Hematopoietic multipotent progenitor cell treated with erythropoietin and hydrocortisone succinate and interleukin-3 and kit ligand, for 4 days (in vitro differentiated cells): ENCODE measurements around the gene TBL1X.

Experiments used
- DNase-seq: peaks from one replicate; pipeline ENCODE4 v3.0.0-alpha.2; 2015

Gene TBL1X

DNA sequence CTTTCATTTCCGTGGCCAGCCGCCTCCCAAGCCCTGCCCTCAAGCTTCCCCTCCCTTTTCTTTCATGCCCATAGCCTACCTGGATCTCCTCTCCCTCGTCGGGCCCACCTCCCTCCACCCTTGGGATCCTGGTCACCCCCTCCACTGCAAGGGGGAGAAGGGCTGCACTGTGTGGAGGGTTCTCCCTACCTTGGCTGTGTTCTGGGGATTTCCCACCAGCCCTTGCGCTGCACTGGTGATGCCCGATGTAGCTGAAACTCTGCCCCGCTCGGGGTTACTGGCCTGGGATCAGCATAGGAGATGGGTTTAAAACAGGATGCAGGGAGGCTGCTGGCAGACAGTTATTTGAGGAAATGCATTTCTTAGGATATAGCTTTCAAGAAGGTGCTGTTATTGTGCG lies 128.9 kb downstream of the TBL1X start:
- DNase-seq = no peak

DNA sequence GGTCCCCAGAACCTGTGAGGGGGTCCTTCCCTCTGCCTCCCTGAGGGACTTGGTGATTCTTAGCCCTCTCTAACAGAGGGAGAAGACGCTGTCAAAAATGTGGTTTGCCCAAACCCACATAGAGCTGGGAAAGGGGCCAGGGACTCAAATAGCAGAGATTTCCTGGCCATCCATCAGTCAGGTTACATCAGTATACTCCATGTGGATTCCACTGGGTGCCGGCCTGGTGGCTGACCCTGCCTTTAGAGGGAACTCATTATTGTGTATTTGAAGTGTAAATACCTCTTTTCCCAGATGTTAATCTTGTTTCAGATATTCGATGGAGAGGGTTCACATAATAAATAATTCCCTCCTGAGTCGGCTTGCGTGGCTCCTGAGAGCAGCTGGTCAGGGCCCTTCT lies 130.3 kb downstream of the TBL1X start:
- DNase-seq = no peak

DNA sequence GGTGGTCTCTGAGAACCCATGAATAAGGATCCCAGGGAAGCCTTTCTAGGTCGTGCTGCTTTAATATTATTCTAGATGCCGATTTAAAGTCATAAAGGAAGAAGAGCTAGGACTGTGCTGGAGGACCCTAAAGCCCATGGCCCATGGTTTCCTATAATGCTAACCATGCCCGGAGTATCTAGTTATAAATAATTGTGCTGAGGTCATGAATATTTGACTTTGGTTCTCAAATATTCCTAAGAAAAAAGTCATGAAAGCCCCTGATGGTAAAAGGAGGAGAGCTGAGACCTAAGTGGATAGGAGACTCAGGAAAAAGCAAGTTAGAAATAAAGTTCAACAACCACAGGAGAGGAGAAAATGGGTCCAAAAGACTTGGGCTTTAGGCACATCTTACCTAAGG lies 132.0 kb downstream of the TBL1X start:
- DNase-seq = no peak

DNA sequence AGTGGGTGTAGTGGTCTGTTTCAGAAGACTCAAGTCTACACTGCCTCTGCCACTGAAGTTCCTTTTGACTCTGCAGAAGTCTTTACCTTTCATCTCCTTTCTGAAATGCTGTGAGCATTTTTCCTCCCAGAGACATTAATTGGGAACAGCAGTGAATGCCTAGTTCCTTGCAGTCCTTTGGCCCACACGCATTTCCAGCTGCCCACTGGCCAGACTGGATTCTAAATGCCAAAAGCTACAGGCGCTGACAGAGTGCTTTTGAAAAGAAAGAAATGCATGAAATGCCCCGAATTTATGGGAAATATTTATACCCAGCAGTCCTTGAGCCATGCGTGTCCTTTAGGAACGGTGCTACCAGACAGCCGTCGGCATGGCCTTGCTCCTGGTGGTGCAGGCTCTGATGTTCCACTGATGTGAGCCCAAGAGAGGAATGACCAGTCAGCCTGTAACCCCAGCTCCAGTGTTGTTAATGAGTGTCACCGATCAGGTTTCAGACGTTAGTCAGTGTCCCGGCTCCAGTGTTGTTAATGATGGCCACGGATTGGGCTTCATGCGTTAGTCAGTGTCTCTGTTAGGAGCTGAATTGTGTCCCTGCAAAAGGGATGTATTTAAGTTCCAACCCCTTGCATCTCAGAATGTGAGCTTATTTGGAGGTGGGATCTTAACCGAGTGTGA lies 132.6 kb downstream of the TBL1X start:
- no peak for DNase-seq

DNA sequence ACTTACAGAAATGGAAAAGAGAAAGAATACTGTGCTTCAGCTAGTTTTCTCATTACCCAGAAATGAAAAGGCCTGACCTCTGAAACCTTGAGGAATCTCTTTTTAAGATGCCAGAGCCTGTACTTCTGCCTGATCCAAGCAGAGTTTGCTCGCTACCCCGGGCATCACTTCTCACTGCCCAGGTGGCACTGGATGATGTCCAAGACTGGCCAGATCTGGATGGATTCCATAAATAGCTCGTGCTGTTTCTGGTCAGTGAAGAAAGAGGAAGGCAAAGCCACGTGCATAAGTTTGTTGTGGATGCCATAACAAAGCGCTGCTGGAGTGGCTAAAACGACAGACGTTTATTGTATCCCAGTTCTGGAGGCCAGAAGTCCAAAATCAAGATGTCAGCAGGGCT lies 133.5 kb downstream of the TBL1X start:
- DNase-seq = no peak

DNA sequence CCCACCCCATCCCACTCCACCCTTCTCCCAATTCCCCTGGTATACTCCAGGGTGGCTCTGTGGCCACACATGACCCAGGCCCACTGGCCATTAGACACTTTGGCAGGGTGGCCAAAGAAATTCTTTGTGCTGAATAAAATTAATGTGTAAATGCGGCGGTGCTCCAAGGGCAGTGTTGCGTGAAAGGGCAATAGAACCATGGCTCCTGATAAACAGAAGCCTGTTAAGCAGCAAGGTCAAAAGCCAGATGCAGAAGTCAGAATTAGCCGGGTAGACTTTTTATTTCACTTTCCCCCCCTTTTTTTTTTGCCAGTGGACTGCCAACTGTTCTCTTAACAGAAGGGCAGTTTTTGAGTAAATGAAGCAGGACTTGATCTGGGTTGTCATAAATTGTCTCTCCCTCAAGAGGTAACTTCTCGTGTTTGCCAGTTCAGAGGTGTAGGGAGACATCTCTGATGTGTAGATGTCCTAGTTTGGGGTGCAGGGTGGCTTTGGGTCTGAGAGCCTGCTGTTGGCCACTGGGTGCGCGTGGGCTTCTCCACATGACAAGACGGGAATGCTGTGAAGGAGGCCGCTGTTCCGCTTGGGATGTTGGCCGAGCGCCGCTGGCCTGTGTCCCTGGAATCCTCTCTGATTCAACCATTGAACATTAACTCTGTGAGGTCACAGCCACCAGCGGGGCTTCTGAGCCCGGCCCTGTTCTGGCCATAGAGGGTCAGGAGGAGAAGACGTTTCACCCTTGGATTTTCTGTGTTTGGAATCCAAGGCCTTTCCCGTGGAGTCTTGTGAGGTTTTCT lies 139.5 kb downstream of the TBL1X start:
- DNase-seq = no peak

DNA sequence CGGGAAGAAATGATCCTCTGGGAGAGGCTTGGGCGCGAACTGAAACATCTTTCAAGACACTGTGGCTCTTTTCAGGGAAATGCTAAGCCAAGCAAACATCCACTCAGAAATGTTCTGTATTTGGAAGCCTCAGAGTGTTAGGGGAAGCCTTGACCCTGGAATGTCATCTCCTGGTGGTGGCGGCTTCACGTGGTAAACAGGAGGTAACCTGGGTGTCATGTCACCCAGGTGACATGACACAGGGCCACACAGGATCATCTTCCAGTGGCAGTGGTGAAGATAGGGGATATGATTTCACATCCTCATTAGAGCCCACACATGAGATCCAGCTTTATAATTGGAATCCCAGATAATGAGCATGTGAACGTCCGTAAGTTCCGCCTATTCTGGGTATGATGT lies 140.0 kb downstream of the TBL1X start:
- DNase-seq = no peak

DNA sequence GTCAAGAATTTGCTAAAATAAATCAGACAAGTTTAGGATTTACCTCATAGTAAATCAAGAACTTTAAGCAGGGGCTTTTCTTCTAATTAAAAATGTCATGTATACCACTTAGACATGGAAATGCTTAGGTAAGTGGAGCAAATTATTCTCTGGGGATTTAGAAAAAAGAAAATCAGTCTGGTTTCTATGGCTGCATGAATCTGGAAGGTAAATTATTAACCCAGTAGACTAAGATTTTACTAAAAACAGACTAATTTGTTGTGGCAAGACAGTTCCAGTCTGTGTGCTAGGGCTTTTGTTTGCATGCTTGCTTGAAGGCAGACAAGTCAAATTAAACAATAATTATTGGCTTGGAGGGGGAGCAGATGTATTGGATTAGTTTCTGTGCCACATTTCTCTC lies 140.6 kb downstream of the TBL1X start:
- DNase-seq = no peak

DNA sequence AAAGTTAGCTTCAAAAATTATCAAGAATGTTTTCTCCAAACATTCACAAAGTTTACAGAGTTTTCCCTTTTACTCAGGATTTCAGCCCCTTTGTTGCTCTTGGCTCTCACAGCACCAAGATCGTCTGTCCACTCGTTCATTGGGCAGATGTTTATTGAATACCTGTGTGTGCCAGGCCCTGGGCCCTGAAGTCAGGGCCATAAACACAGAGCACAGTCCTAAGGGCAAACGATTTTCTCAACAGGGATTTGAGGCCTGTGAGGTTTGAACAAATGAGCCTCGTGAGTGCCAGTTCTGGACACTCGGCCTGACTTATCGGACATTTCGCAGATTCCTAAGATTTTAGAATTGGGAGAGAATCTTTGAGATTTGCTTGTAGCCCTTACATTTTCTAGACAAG lies 142.1 kb downstream of the TBL1X start:
- DNase-seq = no peak

DNA sequence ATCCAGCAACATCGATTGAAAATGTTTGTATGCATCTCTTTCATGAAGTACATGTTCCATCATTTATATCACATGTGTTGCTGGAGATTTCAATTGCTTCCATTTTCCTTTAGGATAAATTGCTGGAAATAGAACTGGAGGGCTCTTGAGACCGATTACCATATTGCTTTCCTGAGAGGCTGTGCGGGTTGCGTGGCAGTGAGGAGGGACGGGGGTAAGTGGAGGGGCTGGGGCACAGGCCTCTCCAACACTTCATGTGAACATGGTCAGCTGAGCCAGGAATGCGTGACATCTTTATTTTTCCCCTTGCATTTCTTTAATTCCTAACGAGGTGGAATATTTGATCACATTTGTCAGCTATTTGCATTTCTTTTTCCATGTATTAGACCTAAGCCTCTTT lies 144.6 kb downstream of the TBL1X start:
- DNase-seq = no peak

DNA sequence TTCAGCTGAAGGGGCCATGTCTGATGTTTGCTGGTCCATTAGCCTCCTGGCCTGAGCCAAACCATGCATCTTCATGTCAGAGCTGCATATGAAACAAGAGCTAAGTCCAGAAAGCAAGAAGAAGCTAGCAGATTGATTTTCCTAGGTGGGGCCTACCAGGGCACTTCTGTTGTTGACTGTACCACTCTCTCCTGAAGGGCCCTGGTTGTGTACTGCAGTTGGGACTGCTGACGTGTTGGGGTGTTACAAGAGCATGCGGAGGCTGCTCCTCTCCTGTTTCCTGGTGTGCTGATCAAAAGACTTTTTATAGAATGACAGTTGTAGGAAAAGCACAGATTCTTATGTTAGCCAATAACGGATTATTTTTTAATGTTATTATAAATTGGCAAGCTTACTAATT lies 145.1 kb downstream of the TBL1X start:
- DNase-seq = no peak

DNA sequence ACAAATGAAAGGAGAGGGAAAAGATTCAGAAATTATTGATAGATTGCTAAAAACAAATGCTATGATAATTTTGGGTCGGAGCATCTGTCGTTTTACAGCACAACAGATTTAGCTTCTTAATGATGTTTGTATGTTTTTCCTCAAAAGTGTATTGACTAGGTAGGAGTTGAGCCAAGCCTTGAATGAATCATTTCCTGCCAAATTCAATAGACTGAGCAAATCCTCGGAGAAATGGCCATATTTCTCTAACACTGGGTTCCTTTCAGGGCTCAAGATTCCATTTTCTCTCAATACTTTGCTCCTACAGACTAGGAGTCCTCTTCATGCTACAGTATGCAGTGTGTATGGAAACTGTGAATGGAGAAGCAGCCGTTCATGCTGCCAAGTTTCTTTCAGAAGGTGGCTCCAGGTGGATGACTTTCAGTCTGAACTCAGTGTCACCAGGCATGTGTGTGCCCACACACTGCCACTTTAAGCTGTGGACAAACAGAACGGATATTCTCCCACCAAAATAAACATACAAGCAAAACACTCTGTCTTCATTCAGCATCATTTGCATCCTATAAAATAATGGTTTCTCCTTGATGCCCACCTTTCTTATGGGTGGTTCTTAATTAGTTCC lies 146.0 kb downstream of the TBL1X start:
- no peak for DNase-seq

DNA sequence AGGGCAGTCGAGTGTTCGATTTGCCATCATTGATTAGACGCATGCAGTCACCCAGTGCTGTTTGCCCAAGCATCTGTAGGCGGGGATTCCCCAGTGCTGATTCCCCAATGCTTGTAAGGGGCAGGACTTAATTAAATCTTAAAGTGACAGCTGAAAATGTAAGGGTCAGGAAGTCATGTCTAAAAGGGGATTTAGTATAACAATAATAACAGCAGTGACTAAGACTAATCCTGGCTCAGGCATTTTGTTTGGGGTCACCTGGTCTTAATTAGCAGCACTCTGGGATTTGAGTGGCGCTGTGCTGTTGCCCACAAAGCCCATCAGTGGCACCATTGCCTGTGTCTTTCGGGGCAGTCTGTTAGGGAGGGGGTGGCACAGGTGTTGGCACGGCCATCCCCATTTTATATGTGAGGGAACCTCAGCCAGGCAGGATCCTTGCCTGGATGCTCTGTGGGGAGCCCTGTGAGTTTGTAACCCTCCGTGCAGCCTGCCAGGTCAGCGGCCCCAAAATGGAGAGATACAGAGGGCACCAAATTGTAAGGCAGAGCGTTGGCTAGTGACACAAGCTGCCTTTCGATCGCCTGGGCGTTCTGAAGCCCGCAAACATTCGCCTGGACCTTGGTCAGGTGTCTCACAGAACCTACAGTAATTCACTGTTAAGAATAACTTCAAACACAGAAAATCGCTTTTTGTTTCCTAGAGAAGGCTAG lies 146.7 kb downstream of the TBL1X start:
- DNase-seq = no peak

DNA sequence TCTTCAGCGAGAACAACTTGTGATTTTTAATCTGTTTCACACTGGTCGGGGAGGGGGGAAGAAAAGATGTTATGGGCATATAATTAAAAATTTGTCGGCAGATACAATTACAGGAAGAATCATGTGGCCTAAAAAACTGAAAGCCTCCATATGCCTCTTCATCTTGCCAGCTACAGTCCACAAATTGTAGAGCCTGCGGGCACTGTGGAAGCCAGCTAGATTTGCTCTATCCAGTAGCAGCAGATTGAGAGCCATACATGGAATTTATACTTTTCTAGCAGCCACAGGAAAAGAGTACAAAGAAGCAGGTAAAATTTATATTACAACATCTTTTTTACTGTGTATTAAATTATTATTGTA lies 147.3 kb downstream of the TBL1X start:
- no peak for DNase-seq

DNA sequence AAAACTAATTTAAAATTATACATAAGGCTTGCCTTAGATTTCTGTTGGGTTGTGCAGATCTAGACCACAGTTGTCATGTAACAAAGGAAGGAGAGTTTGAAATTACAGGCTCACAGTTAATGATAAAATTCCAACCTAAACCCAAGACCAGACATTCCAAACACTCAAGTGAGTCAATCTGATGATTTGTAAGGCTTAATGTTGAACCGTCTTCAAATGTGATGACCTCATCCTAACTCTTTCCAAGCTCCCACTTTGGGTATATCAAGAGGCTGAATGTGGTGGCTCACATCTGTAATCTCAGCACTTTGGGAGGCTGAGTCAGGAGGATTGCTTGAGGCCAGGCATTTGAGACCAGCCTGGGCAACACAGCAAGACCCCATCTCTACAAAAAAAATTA lies 149.2 kb downstream of the TBL1X start:
- no peak for DNase-seq

DNA sequence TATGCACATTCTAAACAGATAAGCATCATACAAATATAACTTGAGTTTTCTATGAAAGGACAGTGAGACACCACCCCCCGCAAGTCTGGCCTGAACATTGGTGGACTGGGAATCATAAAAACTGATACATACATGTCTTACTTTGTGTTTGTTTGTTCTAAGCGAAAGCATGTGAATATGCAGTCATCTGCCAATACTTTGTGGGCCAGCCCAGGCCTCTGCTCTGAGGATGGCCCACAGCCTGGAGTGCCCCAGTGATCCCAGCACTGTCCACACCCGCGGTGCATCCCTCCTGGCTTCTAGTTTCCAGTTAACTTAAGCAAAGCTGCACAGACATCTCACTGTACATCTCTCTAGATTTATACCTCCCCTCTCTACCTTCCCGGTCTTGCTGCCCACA lies 154.3 kb downstream of the TBL1X start:
- DNase-seq = no peak

DNA sequence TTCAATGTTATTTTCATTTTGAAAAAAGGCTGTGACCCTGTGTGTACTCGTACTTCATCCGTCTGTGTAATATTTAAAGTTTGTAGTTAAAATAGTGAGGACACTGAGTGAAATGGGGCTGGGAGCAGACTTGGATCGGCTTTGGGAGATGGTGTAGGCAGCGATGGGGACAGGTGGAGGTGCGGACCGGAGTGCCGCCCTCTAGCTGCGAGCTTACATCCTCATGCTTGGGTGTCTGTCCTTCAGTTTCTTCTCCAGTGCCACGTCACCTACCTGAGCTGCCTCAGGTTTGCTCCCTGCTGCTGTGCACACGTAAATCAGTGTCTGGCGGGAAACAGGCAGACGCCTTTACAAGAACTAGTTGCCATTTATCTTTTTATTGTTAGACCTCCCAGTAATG lies 154.7 kb downstream of the TBL1X start:
- no peak for DNase-seq

DNA sequence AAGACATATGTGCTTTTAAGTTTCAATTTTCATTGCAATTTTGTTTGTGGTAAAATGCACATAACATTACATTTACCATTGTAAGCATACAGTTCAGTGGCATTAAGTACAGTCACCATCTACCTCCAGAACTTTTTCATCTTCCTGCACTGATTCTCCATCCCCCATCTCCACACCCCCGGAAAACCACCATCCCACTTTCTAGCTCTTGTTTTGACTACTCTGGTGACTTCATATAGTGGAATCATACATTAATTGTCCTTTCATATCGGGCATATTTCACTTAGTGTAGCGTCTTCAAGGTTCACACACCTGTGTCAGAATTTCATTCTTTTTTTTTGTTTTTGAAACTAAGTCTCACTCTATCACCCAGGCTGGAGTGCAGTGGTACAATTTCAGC lies 157.3 kb downstream of the TBL1X start:
- no peak for DNase-seq

DNA sequence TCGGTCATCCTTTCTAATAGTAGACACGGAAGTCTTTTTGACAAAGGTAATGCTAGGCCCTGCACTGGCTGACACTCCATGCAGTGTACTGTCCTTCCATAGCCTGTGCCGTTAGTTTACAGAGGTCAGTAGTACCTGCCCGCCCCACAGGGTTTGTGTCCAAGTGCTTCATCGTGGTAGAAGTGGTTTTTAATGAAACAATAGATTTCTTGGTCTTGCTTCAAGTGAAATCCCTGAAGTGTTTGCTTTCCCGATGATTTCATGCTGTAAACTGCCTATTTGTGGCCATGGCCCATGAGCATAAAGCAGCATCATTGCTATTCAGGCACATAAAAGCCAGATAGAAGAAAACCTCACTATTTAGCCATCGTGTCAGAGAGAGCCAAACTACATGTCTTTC lies 161.5 kb downstream of the TBL1X start:
- DNase-seq = no peak

DNA sequence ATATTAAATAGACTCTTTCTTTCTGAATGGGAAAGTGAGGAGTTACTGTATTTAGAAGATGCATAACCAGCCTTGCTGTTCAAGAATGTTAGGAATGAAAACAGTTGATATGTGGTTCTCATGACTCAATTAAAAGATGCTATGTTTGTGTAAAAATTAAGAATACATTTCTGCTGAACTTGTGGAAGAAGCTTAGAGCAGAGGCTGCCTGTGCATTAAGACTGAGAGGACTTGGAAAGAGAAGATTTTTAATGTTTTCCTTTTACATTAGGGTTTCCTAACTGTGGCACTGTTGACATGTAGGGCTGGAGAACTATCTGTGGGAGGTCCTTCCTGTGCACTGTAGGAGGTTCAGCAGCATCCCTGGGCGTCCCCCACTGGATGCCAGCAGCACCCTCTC lies 163.1 kb downstream of the TBL1X start:
- DNase-seq = no peak

DNA sequence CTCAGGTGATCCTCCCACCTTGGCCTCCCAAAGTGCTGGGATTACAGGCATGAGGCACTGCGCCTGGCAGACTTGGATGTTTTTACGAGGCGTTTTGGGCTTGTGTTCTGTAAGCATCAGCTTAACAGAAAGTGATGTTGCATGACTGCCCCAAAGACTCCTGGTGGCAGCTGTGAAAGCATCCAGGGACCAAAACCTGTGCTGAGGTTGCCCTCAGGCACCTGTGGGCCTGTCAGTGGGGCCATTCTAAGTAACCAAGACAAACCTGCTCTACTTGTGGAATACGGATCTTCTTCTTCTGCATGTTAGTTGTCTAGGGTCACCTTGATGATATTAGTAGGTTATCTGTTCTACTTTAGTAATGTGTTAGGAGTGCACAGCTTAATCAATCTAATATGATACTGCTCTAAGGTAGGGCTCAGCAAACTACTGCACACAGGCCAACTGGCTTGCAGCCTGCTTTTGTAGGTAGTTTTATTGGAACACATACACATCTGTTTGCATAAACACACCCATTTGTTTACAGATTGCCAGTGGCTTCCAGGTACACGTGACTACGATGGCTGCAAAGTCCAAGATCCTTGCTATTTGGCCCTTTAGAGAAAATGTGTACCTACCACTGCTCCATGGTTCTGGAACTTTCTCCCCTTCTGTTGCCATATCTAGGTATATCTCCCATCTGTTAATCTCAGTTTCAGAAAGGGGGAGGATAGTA lies 164.1 kb downstream of the TBL1X start:
- DNase-seq = no peak

DNA sequence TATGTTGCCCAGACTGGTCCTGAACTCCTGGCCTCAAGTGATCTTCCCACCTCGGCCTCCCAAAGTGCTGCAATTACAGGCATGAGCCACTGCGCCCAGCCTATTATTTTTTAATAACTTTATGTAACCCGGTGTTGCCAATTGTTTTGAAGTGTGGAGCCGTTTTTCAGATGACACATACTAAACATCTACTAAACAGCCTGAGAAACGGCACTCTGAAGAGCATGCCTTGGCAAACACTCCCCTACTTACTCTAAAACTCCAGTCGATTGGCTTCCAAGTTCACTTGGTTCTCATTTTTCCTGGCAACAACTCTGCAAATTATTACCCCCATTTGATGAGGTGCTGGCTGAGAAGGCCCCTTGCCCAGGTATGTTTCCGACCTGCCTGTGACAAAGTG lies 169.7 kb downstream of the TBL1X start:
- DNase-seq = no peak

DNA sequence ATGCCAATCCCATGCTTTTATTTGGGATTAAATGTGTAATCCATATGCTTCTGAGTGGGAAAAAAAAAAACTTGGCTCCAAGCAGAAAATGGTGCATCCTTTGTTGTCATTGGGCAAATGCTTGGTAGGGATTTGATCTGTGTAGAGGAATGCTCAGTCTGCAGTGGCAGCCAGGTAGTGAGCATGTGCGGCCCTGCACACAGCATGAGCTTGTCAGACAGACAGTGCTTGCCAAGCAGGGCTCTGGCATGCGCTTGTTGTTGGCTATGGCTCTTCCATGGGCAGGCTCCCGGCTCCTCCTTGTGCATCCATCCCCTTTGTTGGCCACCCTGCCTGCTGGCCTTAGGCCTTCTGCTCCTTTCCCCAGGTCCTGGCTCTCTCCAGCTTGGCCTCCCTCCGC lies 170.5 kb downstream of the TBL1X start:
- no peak for DNase-seq
